A204.1 (cell line): Measurements from ENCODE around the gene KCNJ14.
A peak's percentile ranks its signal among the peaks of the same experiment; 100 is the strongest.

ENCODE experiments used
- FAIRE-seq: peaks from 2 replicates; lab custom pipeline; 2012; peaks lifted over from hg19 to GRCh38; lab: Jason Lieb, UNC

KCNJ14 gene

GRCh38 chr19:48445606-48446481 lies 9.5 kb upstream of the KCNJ14 start, which contains the start of gene GRWD1:
TSS of gene GRWD1 (plus strand) at chr19:48445983. CDS start at chr19:48446006, 23 bp downstream.
- peak; percentile 98 for FAIRE-seq

GRCh38 chr19:48446579-48446978 lies 8.8 kb upstream of the KCNJ14 start:
- FAIRE-seq: no peak

- FAIRE-seq: no peak
These were observed 6.8 kb upstream of the KCNJ14 start for GRCh38 chr19:48448563-48448962.

- FAIRE-seq: no peak
These were observed 4.9 kb upstream of the KCNJ14 start for GRCh38 chr19:48450441-48450840.

GRCh38 chr19:48450863-48451262 lies 4.5 kb upstream of the KCNJ14 start:
- FAIRE-seq: no peak

- FAIRE-seq: no peak
These were observed 3.8 kb upstream of the KCNJ14 start for GRCh38 chr19:48451624-48452023.

GRCh38 chr19:48452289-48453190 lies 2.8 kb upstream of the KCNJ14 start:
- FAIRE-seq: no peak

- no peak for FAIRE-seq
These were observed 1.1 kb upstream of the KCNJ14 start for GRCh38 chr19:48454150-48454730.

GRCh38 chr19:48455908-48456562 lies 661 bp downstream of the KCNJ14 start:
- no peak for FAIRE-seq

GRCh38 chr19:48456864-48457263 lies 1.5 kb downstream of the KCNJ14 start:
- no peak for FAIRE-seq

- no peak for FAIRE-seq
These were observed 2.6 kb downstream of the KCNJ14 start for GRCh38 chr19:48458016-48458415.

GRCh38 chr19:48461651-48461981 lies 6.2 kb downstream of the KCNJ14 start:
- no peak for FAIRE-seq

GRCh38 chr19:48461982-48462655 lies 6.7 kb downstream of the KCNJ14 start:
- FAIRE-seq: no peak

GRCh38 chr19:48465215-48465614 lies 9.8 kb downstream of the KCNJ14 start:
- no peak for FAIRE-seq

- FAIRE-seq: no peak
These were observed 11.4 kb downstream of the KCNJ14 start for GRCh38 chr19:48466561-48467325.

- peak; percentile 100 for FAIRE-seq
These were observed 13.5 kb downstream of the KCNJ14 start for GRCh38 chr19:48468772-48469288.

- no peak for FAIRE-seq
These were observed 14.0 kb downstream of the KCNJ14 start, which contains the start of gene CYTH2 for GRCh38 chr19:48469289-48469881. TSS of gene CYTH2 (plus strand) at chr19:48469369. CDS start at chr19:48469508, 139 bp downstream.

GRCh38 chr19:48469934-48470680 lies 14.7 kb downstream of the KCNJ14 start:
- no peak for FAIRE-seq

- no peak for FAIRE-seq
These were observed 15.5 kb downstream of the KCNJ14 start for GRCh38 chr19:48470856-48471255.
